NCI-H1930 (cell line): ENCODE results near the gene USHBP1.

ENCODE experiments used
- DNase-seq, 2 experiments: peaks; one replicate each; lab custom pipeline; 2025; lab: John Stamatoyannopoulos, UW

The USHBP1 gene

DNA sequence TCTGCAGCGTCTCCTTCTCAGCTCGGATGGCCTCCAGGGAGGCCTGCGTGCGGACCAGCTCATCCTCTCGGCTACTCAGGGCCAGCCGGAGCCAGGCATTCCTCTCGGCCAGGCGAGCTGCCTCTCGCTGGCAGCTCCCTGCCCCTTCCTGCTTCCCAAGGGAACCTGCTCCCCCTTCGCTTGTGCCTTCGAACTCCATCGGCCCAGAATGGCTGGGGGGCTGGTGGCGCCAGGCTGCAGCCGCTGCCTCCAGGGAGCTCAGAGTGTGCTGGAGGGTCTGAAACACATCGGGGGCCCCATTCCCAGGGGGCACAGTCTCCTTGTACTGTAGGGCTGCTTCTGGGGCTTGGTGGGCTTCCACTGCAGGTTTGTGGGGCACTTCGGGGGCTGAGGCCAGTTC lies 2.0 kb downstream of the USHBP1 start:
- no peak for DNase-seq

DNA sequence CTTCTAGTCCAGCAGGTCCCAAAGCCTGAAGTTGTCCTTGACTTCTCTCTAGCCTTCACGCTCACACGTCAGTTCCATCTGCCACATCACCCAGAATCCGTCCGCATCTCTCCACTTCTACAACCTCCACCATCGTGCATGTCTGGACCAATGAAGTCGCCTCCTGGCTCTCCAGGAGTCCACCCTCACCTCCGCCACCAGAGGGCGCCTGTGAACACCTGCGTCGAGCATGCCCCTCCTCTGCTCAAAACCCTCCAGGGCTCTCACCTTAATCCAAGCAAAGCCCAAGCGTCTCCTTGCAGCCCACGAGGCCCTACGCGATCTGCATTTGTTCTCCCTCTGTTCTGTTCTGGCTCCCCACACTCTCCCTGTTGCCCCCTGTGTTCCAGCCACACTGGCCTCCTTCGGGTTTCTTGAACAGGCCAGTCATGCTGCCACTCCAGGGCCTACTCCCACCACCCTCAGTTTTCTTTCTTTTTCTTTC lies 3.7 kb downstream of the USHBP1 start:
- peak; percentile 36 to 66 for DNase-seq

DNA sequence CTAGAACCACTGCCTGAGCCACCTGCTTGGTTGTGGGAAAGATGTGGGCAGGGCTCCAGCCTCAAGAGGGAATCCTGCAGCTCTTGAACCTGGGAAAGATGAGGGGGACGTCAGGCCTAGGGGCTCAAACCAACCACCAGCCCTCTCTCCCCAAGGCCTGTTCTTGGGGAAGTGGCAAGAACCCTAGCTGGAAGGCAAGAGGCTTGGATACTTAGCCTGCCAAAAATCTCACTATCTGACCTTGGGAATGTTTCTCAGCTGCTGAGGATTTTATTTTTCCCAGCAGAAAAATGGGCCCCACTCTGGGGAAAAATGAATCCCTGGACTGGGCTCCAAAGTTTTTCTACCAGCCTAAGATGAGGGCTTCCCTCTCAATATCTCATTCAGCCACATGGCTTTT lies 4.6 kb downstream of the USHBP1 start:
- DNase-seq = no peak

DNA sequence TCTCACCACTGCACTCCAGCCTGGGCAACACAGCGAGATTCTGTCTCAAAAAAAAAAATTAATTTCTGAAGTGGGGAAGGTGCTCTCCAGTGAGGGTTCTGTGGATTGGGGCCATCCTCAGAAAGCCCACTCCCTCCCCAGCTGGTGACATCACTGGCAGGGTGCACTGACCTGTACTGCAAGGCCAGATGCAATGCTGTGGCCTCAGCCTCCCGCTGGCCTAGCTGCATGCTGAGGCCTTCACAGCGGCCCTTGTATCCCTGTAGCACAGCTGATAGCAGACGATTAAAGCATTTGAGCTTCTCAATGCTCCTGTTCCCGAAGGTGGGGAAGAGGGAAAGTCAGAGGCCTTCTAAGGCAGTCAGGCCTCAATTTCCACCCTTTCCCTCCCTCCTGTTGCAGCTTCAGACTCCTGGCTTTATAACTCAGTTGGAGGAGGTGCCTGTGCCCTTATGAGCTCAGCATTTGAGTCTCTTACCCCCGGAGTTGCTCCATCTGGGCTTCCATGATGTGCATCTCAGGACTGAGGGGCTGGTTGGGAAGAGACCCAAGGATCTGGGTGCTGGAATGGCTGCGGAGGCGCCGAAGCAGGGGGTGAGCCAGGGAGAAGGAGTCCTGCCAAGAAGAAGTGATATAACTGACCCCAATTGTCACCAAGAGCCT lies 5.3 kb downstream of the USHBP1 start:
- no peak for DNase-seq

DNA sequence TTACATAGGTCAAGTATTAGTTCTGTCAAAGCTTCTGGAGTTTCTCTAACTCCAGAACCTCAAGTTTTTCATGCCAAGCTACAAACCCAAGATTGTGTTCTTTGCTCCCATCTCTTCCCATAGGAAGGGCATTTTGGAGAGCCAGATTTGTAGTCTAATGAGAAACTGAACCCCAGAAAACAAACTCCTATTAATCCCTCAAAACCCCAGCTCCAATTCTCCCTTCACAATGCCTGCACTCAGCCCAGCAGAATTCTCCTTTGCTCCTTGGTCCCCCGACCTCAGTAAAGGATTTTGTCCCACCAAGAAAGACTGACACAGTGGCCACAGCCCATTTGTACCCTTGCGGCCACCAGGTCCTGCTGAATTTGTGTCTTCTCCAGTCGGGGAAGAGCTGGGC lies 8.4 kb downstream of the USHBP1 start:
- DNase-seq = no peak

DNA sequence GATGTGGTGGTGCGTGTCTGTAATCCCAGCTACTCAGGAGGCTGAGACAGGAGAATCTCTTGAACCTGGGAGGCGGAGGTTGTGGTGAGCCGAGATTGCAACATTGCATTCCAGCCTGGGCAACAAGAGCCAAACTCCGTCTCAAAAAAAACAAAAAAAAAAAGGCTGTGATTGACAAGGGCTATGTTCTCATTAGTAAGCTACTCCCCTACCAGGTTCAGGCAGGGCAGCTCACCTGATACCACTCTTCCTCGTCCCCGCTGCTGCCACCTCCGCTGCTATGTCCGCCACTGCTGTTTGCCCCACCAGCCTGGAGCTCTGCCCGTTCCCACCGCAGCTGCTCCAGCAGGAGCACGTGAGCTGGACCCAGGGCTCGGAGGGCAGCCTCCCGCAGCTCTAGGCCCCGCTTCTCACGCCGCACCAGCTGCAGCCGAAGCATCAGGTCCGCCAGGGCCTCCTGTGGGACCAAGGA lies 9.4 kb downstream of the USHBP1 start:
- DNase-seq = no peak

DNA sequence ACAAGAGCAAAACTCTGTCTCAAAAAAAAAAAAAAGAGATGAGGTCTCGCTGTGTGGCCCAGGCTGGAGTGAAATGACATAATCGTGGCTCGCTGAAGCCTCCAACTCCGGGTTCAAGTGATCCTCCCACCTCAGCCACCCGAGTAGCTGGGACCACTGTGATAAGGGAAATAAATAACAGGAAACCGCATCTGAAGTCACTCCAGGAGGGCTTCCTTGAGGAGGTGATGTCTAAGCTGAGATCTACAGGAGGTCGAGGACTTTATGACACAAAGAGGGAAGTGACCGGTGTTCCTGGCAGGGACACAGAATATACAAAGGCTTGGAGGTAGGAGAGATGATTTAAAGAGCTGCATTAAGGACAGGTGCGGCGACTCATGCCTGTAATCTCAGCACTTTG lies 9.9 kb downstream of the USHBP1 start:
- no peak for DNase-seq

DNA sequence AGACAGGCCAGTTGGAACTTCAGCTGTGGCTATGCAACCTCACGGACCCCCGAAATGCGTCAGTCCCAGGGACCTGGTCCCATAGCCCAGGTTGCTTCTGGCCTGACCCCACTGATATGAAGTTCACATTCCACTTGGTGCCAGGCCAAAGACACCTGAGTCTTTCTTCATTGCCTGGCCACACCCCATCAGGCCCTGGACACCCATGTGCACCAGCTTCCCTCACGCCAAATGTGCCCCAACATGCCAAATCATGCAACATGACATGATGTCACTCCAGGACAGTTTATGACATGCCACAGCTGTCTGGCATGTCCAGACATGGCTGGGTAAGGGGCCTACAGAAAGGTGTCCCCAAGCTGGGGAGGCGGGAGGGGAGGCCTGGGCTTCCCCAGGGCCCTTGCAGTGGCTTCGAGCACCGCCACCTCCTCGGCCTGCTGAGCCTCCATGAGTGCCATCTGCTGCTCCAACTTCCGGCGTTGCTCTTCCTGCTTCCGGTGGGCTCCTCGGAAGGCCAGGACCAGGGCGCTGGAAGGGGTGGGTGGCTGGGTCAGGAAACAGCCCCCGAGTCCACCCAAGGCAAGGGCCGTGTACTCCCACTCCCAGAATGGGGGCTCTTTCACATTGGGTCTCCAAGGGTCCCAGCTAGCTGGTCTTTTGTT lies 14.5 kb downstream of the USHBP1 start:
- no peak for DNase-seq

DNA sequence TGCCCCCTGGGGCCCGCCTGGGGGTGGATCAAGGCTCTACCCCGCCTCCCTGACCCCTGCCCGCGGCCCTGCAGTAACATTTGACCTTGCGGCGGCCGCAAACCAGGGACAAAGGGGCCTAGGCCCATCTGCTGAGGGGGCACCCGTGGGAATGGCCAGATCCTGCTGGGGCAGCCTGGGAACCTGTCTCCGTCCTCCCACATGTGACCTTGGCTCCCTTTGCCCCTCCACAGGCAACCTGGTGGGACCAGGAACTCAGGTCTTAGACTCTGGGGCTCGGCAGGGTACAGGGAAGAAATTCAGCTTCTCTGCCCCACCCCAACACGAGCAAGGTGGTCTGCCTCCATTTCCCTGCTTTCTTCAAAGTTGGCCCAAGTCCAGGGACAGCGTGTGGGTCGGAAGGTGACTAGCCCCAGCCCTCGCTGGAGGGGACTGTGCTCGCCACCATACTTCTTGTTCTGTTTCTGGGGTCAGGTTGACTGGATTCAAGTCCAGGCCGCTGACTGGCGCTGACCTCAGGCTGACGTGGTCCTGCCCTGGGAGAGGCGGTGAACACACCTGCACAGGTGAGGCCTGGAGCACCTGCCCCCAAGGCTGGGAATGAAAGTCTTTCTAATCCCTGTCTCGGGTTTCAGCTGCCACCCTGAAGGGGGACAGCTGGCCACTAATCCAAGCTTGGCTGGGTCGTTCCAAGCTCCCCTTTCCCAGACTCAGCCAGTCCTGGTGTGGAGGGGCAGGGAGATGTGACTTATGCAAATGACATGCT lies 16.4 kb downstream of the USHBP1 start:
- DNase-seq = no peak

DNA sequence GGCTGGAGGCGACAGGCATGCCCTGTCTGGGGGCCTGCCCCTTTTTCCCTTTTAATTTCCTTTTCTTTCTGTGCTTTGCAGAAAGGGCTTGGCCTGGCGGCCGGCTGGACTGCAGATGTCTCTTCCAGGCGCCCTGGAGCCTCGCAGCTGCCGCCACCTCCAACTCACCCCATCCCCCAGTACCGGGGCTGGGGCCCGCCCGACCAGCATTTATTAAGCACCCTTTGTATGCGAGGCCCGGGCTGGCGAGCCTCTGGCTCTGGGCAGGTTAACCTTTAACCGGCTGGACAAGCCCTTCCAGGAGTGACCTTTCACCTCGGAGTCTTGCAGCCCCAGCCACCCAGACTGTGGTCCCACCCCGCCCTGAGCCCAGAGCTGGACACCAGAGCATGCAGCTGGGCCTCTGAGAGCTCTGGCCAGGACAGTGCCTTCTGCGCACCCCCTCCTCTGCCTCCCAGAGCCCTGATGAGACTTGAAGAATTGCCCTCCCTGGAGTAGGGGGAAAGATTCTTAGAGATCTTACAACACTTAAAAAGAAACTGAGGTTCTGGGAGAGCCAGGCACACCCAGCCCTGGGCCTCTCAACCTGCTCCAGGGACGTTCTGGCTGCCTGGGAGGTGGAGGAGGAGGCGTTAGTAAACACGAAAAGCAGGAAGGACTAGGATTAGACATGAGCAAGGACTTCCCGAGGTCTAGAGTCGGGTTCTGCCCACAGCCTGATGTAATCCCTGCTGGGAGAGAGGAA lies 17.7 kb downstream of the USHBP1 start:
- DNase-seq = no peak

DNA sequence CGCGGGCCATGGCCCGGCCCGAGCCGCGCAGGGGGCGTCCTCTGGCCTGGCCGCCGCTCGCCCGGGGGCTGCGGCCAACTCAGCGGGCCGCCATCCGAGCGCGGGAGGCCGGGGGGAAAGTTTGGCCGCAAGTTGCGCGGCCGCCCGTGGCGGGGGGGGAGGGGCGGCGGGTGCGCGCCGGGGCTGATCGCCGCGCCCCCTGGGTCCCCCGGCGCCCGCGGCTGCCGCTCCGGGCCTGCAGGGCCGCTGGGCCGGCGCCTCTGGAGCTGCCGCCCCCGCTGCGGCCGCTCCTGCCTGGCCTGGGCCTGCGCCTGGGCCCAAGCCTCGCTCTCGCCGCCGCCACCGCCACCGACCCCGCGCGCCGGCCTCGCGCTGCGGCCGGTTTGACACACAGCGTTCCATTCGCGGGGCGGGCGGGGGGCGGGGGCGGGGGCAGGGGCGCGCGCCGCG lies 19.0 kb downstream of the USHBP1 start, which contains the start of gene NR2F6:
TSS of gene NR2F6 (minus strand) at position 385 of the 450 bp plus-strand sequence. CDS start 699 bp downstream, outside the sequence.
- no peak for DNase-seq

DNA sequence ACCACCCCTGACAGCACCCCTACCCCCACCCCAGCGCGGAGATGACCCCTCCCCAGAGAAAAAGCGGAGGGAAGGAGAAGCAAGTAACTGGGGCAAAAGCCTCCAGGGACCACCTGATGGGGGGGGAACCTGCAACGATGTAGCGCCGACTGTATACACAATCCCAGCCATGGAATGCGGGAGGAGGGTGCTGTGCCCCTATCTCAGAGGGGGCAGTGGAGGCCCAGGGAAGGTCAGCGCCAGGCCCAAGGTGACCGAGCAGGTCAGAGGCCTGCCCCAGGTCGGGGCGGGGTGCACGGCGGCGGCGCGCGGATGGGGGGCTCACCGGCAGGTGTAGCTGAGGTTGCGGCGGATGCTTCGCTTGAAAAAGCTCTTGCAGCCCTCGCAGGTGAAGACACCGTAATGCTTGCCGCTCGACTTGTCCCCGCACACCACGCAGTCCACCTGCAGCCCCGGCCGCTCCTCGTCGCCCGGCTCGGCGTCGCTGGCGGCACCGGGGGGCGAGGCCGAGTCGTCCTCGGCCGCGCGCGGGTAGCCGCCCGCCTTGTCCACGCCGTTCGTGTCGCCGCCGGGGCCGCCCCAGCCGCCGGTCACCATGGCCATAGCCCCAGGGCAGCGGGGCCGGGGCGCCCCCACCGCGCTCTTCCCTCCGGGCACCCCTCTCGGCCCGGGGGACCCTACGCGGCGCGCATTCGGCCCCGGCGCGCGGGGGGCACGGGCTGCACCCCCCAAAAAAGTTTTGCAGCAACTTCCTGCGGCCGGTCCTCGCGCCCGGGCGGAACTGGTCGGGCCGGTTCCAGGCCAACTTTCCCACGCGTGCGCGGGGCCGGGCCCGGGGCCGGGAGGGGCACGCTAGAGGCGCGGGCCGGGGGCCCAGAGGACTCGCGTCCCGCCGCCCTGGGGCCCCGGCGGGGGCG lies 19.7 kb downstream of the USHBP1 start:
- no peak for DNase-seq

DNA sequence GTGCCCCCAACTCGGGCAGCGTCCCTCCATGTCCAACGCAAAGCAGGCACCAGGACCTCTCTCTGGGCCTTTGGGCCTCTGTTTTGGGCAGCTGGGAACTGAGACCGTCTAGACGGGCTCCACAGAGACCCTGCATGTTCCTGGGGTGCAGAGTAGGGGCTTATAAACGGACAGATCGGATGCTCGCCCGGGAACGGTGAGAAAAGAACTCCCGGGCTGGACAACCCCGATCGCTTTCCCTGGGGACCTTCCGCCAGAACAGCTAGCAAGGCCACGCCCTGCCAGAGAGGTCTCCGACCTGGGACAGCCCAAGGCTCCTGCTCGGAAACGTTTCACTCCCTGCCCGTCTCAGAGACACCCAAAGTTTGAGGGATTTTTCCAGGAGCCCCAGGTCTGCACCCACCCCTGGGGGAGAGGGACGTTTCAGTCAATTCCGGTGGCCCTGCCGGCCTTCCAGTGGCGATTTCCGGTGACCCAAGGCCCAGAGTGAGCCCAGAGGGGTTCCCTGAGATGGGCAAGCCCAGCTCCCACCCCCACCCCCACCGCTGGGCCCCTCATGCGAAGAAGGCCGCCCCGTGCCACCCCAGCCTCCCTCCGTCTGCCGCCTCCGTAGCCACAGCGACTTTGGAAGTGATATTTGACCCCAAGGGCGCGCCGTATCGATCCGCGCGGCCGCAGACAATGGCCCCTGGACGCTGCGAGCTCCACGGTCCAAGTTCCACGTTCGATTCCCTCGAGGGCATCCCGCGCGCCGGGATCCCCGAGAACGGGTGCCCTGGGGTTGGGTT lies 20.5 kb downstream of the USHBP1 start:
- DNase-seq = no peak

DNA sequence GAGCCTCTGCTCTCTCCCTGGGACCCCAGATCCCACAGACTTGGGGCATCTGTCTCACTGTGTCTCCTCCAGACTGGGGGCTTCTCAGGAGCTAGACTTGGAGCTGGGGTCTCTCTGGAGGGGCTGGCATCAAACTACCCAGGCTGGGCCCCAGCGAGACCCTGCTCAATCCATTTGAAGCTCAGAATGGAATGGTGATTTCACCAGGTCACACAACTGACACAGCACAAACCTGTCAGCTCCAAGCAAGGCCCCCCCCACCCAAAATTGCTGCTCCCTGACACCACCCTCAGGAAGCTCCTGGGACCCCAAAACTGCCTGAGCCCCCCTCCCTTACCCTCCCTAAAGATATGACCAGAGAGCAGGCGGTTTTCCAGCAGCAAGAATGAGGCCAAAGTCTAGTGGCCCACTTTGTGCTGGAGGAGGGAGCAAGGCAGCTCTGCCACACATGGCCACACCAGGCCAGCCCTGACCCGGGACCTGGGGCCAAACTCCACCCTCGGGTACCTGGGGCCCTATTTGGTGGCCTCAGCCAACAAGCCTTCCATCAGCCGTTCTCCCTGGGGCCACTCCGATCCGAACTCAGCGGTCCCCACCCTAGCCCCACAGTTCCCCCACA lies 21.2 kb downstream of the USHBP1 start:
- no peak for DNase-seq

DNA sequence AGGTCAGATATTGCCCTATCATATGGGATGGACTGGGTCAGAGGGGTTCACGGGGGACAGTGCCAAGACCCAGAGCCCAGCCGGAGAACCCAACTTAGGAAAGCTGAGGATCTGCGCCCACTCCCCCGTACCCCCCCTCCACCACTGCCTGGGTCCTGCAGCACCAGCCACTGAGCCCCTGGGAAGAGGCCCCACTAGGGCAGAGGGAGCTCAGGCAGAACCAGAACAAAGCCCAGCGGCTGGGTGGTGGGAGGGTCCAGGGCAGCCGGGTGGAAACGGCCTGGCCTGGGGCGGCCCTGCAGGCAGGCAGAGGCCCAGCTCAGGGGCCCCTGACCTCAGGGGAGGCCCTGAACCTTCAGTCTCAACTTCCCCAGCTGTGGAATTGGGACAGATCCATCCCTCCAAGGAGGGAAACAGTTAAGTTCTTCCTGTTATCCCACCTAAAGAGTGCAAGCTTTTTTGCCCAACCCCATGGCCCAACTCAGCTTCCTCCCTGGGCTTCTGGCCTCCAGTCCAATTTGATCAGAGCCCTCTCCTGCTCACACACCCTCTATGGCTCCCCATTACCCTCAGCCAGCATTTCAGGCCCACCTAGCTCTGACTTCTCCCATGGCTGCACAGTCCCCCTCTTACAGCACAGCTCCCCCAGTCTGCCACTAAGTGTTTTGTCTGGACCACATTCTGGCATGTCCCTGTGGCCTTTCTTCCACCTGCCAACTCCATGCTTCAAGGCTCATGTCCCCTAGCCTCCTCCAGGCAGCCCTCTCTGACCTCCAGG lies 21.9 kb downstream of the USHBP1 start:
- no peak for DNase-seq

DNA sequence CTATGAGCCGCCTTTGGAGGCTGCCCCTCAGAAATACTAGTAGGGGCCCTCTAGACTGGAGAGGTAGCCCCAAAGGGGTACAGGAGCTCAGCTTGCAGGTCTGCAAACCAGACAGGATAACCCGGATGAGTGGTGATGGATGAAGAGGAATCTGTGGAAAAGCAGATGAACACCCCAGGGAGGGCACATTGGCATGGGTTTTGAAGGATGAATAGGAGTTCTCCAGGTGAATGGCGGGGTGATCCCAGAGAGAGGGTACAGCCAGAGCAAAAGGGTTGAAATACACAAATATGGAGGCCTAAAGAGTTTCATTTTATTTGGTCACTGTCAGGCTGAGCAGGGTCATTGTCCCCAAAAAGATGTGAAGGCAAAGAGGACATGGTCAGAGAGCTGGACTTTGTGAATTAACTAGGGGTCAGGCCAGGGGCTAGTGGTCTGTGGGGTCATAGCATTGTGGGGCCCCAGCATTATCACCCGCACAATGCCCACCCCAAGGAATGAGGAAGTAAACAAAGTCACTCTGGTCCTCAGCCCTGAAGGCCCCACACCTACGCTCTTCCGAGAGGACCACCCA lies 23.6 kb downstream of the USHBP1 start:
- no peak for DNase-seq

DNA sequence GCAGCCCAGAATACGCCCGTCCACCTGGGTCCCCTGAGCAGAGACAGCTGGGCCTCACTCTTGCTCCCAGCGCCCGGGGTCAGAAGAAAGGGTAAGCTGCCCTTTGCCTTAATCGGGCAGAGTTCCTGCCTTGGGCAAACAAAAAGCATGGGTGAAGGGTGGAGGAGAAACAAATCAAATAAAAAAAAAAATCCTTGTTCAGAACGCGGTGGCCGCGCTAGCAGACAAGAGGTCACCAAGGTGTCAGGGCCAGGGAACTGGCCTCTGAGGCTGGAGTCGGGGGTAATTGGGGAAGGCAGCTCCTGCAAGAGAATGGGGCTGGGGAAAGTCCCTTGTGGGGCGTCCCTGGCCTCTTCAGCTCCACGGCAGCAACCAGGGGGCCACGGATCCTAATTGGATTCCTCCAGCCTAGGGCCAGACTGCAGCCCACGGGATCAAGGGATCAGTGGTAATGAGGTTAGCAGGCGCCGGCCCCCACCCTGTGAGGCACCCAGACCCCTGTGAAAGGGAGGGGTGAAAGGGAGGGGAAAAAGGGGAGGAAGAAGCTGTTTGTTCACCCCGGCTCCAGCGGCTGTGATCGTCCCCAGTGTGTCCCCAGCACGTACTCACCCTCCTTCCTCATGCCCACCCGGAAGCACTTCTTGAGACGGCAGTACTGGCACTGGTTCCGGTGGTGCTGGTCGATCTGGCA lies 24.3 kb downstream of the USHBP1 start:
- DNase-seq = no peak
